HAP-1 (cell line): Measurements from ENCODE around the gene CSAD.
"Not testable (repeated sequence)": the region's sequence is repeated elsewhere in the genome, so short reads cannot be mapped to it uniquely, and the experiment has no call there.

ENCODE experiments used
- DNase-seq, 2 experiments: peaks; one replicate each; pipeline ENCODE4 v3.0.0-alpha.2; 2016 to 2020; ENCODE audit warnings: low spot score in 2 of 2
- H3K27me3 ChIP-seq: fragments of 250-450 bp; sonication (Bioruptor Pico); 2 replicates; pipeline ENCODE4 v1.5.1; 2020; ENCODE audit warnings: low read depth, mild to moderate bottlenecking, moderate library complexity
- H3K36me3 ChIP-seq: fragments of 250-450 bp; sonication (Bioruptor Pico); replicated peaks from 2 replicates; pipeline ENCODE4 v1.5.1; 2020; ENCODE audit warnings: mild to moderate bottlenecking
- H3K4me1 ChIP-seq: fragments of 250-450 bp; sonication (Bioruptor Pico); 2 replicates; pipeline ENCODE4 v1.5.1; 2020; ENCODE audit warnings: mild to moderate bottlenecking
- H3K4me3 ChIP-seq: fragments of 250-450 bp; sonication (Bioruptor Pico); 2 replicates; pipeline ENCODE4 v1.5.1; 2020; ENCODE audit warnings: mild to moderate bottlenecking, moderate library complexity
- H3K9me3 ChIP-seq: fragments of 250-450 bp; sonication (Bioruptor Pico); 2 replicates; pipeline ENCODE4 v1.5.1; 2020; ENCODE audit warnings: mild to moderate bottlenecking, moderate library complexity
- in situ Hi-C: fragments of 300-500 bp; cut with MboI; formaldehyde crosslinking; loops from 3 replicates; pipeline ENCODE4 v1.14.3; 2020; ENCODE audit warnings: low sequenced_read_pairs, inconsistent platforms, mixed read lengths

The CSAD gene

DNA sequence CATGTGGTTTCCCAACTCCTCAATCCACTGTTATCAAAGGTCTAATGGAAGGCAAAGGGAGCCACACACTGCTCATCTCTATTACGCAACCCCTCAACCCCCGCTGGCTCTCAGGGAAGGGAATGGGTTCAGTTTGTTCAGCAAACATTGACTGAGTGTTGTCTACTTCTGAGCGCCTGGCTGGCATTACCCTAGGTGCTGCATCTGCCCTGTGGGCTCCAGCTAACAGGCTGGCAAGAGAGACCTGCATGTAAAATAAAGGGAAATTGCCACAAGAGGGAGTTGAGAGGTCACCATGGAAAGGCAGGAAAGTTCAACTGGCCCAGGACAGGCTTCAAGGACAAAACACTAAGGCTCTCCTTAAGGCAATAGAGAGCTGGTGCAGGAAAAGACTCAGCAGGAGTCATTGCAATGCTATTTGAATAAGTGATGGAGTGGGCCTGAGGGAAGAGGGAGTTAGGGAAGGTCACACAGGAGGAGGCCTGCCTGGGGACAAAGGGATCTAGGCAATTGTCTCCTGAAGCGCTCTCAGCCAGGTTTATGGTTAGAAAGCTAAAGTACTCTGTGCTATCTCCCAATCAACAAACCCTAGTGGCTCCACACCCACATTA is 5.7 kb downstream of the CSAD start:
- in situ Hi-C loops: no loop called here
- H3K27me3 ChIP-seq: no peaks in the 10 kb centered on the region
- H3K4me1 ChIP-seq: peaks cover 11% of the 10 kb centered on the region
- no peak for DNase-seq
- H3K36me3 ChIP-seq: no peaks in the 10 kb centered on the region
- H3K4me3 ChIP-seq: no peak overlapping the region
- no peaks in the 10 kb centered on the region for H3K9me3 ChIP-seq

DNA sequence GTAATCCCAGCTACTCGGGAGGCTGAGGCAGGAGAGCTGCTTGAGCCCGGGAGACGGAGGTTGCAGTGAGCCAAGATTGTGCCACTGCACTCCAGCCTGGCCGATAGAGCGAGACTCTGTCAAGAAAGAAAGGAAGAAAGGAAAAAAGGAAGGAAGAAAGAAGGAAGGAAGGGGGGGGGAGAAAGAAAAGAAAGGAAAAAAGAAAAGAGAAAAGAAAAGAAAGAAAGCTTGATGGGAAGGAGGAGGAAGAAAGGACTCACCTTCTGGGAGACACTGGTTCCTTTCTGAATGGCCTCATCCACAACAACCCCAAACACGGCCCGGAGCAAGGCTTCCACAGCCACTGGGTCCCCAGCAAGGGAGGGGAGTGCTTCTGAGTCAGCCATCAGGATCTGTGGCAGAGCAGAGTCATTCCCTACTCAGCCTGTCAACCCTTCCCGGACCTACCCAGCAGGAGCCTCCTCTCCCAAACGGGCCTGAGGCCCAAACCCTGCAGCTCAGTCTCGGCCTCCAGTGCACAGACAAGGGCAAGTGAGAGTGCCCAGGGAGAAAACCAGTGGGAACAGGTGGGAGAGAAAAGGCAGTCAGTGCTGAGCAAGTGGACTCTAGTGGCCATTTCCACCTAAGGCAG is 7.5 kb downstream of the CSAD start:
- Histone ChIP-seq H3K4me3 (no peak overlapping the region), H3K27me3 (no peaks in the 10 kb centered on the region), H3K9me3 (no peaks in the 10 kb centered on the region), H3K36me3 (no peaks in the 10 kb centered on the region), H3K4me1 (peaks cover 4% of the 10 kb centered on the region)
- no peak for DNase-seq
- in situ Hi-C loops: no loop called here

DNA sequence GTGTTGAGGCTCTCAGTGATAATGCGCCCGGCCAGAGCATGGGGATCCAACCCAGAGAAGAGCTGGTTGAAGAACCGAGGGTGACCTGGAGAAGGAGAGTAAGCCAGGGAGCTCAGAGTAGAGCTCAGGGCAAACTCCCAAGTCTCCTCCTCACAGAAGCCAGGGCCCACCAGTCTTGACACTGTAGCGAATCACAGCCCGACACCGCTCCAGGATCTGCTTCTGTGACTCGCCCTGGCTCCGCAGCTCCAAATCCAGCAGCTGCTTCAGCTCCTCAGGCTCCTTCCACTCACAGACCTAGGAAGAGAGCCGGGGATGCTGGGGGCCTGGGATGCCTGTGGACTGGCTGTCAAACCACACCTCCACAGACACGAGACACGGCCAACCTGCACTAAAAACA is 8.4 kb downstream of the CSAD start:
- H3K4me1 ChIP-seq: peaks cover 4% of the 10 kb centered on the region
- in situ Hi-C loops: no loop called here
- DNase-seq: no peak
- H3K4me3 ChIP-seq: no peak overlapping the region
- no peaks in the 10 kb centered on the region for H3K9me3 ChIP-seq
- H3K27me3 ChIP-seq: no peaks in the 10 kb centered on the region
- H3K36me3 ChIP-seq: no peaks in the 10 kb centered on the region

DNA sequence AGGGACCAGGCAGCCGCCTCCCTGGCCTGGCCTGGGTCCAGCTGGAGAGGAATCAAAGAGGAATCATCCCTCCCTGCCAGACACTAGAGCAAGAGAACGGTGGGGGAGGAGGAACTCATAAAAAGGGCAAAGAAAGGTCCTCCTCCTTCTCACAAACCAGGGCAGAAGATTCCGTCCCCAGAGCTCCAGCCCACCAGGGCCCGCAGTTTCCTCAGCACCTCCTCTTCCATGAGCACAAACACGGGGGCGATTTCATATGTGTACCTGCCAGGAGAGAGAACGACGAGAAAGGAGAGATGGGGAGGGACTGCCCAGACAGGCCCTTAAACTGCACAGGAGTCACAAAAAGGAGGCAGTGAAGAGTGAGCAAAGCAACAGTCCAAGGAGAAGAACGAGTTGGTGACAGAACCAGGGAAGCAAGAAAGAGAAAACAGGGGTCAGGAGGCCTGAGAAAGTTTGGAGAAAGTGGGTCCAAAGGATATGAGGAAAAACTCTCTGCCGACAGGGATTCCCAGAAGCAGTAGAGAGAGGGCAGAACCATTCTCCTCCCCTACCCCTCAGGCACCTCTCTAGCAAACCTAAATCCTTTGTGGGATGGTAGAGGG is 8.9 kb downstream of the CSAD start:
- H3K9me3 ChIP-seq: no peaks in the 10 kb centered on the region
- H3K36me3 ChIP-seq: no peaks in the 10 kb centered on the region; the same call in 1 of the 2 replicates
- H3K4me1 ChIP-seq: peaks cover 4% of the 10 kb centered on the region
- no peaks in the 10 kb centered on the region for H3K27me3 ChIP-seq
- H3K4me3 ChIP-seq: no peak overlapping the region
- DNase-seq: no peak
- in situ Hi-C loops: no loop called here

DNA sequence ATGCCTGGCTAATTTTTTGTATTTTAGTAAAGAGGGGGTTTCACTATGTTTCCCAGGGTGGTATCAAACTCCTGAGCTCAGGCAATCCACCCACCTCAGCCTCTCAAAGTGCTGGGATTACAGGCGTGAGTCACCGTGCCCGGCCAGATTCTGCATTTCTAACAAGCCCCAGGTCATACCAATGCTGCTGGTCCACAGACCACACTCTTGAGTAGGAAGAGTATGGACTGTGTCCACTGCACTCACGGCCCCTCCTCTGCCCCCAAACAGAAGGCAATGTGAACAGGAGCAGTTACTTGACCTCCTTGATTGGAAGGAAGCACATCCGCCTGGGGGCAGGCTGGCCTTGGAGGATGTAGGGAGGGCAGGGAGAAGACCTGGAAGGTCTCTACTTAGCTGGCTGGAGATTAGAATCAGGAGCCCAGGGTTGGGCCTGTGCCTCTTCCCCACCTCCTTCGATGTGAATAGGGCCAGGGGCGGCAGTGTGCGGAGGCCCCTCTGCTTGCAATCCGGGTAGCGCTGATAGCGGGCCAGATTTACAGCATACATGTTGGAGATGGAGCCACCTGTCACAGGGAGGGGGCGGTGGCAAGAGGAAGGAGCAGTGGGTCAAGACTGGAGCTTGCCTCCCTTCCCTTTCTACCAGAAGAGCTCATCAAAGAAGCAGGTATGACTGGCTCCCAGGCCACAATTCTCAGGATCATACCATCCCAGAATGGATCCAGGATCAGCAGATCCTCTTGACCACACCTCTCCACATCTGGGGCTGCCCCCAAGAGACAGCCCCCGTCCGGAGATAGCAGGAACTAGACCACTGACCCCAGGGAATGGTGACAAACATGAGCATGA is 9.6 kb downstream of the CSAD start:
- H3K9me3 ChIP-seq: no peaks in the 10 kb centered on the region
- no peak overlapping the region for H3K4me3 ChIP-seq
- H3K36me3 ChIP-seq: no peaks in the 10 kb centered on the region; the same call in 1 of the 2 replicates
- peaks cover 4% of the 10 kb centered on the region for H3K4me1 ChIP-seq
- no peaks in the 10 kb centered on the region for H3K27me3 ChIP-seq
- in situ Hi-C loops: no loop called here
- DNase-seq: no peak

DNA sequence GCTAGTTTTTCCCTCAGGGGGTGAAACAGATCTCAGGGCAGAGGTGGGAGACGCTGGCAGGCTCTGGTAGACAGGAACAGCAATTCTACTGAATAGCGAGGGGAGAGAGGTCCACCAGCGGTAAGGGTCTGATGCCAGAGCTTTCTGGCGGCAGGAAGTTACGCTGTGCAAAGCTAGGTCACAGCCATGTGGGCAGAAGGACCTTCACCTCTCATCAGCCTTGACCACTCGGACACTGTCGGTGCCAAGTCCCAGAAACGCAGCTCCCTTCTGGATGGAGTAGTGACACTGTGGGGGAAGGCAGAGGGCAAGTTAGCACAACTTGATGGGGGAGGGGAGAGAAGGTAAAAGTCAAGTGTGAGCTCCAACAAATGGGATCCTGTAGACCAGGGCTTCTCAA is 10.5 kb downstream of the CSAD start:
- H3K36me3 ChIP-seq: no peaks in the 10 kb centered on the region; the same call in 1 of the 2 replicates
- no peaks in the 10 kb centered on the region for H3K9me3 ChIP-seq
- H3K4me3 ChIP-seq: no peak overlapping the region
- peaks cover 1% of the 10 kb centered on the region; the same call in 1 of the 2 replicates for H3K4me1 ChIP-seq
- in situ Hi-C loops: no loop called here
- H3K27me3 ChIP-seq: no peaks in the 10 kb centered on the region
- DNase-seq: no peak

DNA sequence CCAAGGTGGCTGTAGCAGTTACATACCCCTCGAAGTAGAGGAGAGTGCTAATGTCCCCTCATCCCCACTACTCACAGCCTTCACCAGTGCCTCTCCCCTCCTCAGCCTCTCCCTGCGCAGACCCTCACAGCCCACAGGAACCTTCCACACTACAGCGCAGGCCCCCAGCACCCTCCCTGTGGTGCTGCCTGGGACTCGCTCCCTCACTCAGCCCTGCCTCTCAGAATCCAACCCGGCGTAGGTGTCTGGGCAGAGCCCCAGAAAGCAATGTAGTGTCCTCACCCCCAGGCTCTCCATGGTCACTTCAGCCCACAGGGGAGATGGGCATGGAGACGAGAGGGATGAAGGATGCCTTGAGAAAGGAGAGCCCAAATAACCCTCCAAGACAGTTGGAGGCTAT is 11.1 kb downstream of the CSAD start:
- in situ Hi-C loops: no loop called here
- DNase-seq: no peak
- Histone ChIP-seq H3K27me3 (no peaks in the 10 kb centered on the region), H3K9me3 (no peaks in the 10 kb centered on the region), H3K4me1 (no peaks in the 10 kb centered on the region), H3K36me3 (no peaks in the 10 kb centered on the region; the same call in 1 of the 2 replicates), H3K4me3 (no peak overlapping the region)

DNA sequence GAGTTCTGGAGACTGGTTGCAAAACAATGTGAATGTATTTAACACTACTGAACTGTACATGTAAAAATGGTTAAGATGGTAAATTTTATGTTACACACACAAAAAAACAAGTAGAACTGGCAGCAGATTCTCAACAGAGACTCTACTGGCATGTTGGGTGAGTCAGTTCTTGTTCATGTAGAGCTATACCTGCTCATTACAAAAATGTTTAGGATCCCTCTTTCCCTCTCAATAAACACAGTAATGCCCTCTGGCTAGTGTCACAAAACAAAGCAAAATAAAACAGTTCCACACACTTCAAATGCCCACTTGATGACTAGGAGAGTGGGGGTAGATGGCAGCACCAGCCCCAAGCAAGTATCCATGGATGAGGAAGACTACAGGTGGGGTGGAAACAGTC is 13.9 kb downstream of the CSAD start:
- in situ Hi-C loops: no loop called here
- H3K4me1 ChIP-seq: no peaks in the 10 kb centered on the region
- no peaks in the 10 kb centered on the region; the same call in 1 of the 2 replicates for H3K36me3 ChIP-seq
- DNase-seq: no peak
- H3K9me3 ChIP-seq: no peaks in the 10 kb centered on the region
- H3K4me3 ChIP-seq: no peak overlapping the region
- H3K27me3 ChIP-seq: no peaks in the 10 kb centered on the region

DNA sequence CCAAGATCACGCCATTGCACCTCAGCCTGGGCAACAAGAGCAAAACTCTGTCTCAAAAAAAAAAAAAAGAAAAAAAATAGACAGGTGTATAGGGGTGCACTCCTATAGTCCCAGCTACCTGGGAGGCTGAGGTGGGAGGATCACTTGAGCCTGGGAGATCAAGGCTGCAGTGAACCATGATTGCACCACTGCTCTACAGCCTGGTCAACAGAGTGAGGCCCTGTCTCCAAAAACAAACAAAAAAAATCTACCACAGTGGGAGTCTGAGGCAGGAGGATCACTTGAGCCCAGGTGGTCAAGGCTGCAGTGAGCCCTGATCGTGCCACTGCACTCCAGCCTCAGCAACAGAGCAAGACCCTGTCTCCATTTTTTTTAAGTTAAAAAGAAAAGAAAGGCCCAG is 17.7 kb downstream of the CSAD start:
- H3K4me3 ChIP-seq, DNase-seq, H3K9me3 ChIP-seq, H3K27me3 ChIP-seq, in situ Hi-C loops, H3K36me3 ChIP-seq, H3K4me1 ChIP-seq: not testable (repeated sequence)

DNA sequence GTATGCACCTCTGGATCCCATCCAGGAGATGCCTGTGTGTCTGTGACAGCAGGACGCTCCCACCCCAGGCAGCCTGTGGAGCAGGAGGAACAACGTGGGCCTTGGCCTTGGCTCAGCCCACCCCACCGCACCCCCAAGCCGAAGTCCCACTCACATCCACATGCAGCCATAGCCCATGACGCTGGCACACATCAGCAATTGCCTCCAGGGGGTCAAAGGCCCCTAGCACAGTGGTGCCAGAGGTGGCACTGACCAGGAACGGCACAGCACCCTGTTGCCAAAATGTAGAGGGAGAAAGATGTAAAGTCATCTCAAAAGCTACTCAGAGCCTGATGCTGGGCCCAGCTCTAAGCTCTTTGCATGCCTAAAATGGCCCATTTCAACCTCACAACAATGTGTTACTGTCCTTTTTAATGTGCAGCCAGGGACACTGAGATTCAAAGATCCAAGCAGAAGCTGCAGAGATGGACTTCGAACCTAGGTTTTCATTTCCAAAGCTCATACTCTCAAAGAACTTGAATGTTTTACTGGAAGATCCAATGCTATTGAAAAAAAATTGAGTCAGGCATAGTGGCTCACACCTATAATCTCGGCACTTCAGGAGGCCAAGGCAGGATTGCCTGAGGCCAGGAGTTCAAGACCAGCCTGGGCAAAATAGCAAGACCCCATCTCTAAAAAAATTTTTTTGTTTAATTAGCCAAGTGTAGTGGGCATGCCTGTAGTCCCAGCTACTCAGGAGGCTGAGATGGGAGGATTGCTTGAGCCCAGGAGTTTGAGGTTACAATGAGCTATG is 19.4 kb downstream of the CSAD start:
- in situ Hi-C loops: no loop called here
- H3K4me3 ChIP-seq: no peak overlapping the region

DNA sequence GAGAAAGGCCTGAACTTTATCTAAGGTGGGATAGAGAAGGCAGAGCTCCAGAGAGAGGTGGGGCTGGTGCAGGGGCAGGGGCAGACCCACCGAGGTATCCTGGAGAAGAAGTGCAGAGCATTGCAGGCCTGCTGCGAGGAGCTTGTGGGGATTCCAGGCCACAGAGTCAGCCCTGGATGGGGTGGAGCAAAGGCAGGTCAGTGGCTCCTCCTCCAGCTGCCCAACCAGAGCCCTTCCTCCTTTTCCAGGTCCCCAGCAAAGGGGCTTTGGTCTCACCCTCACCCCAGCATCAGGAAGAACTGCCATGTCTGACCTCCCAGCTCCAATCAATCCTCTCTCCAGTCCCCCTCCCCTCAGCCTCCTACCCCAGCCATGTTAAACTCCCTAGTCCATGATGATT is 20.1 kb downstream of the CSAD start:
- Histone ChIP-seq H3K4me1 (peaks cover 2% of the 10 kb centered on the region; the same call in 1 of the 2 replicates), H3K4me3 (no peak overlapping the region), H3K9me3 (no peaks in the 10 kb centered on the region), H3K27me3 (no peaks in the 10 kb centered on the region), H3K36me3 (no peaks in the 10 kb centered on the region)
- DNase-seq: no peak
- in situ Hi-C loops: no loop called here

More for the DNA sequence above, 19.4 kb downstream of the CSAD start:
- no peaks in the 10 kb centered on the region for H3K36me3 ChIP-seq
- H3K27me3 ChIP-seq: no peaks in the 10 kb centered on the region
- no peaks in the 10 kb centered on the region for H3K9me3 ChIP-seq
- peaks cover 2% of the 10 kb centered on the region; the same call in 1 of the 2 replicates for H3K4me1 ChIP-seq
- no peak for DNase-seq

DNA sequence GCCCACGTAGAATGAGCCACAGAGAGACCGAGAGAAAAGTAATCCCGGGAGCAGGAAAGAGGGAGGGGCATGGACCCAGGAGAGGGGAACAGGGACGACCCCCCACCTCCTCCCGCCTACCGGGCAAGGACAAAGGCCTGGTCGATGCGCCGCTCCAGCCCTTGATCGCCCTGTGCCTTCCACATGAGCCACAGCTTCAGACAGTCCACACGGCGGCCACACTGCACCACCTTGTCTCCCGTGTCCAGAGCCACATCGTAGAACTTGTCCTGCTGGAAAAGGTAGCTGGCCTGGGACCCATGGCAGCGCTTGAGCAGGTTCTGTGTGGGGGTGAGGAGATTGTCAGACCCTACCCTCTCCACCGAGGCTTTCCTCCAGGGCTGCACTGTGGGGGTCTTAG is 20.7 kb downstream of the CSAD start:
- Histone ChIP-seq H3K4me1 (peaks cover 2% of the 10 kb centered on the region; the same call in 1 of the 2 replicates), H3K4me3 (no peak overlapping the region), H3K36me3 (no peaks in the 10 kb centered on the region), H3K27me3 (no peaks in the 10 kb centered on the region), H3K9me3 (no peaks in the 10 kb centered on the region)
- no peak for DNase-seq
- in situ Hi-C loops: no loop called here

DNA sequence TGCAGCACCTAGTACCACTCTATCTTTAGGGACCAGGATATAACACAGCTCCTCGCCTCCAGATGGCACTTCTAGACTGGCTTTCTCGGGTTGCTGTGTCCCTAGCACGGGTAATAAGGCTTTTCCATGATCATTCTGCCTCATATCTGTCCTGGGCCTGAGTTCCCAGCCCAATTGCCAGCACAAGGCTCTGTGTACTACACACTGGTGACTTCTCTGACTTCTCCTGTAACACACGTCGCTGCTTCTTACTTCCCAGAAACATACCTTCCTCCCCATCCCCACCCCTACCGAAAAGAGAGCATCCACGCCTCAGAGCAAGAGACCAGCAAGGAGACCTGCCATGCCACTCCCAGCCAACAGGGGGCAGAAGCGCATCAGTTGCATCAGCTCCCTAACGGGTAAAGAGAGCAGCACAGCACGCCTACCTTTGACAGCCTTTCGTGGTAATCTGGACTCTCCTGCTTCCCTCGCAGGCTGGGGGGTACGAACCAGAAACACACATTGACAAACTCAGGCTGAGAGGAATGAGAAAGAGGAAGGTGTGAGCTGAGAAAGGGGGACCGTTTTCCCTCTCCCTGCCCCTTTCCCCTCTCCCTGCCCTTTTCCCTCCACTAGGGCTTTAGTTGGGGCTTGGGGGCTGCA is 21.4 kb downstream of the CSAD start:
- Histone ChIP-seq H3K27me3 (no peaks in the 10 kb centered on the region), H3K4me3 (no peak overlapping the region), H3K9me3 (no peaks in the 10 kb centered on the region), H3K36me3 (no peaks in the 10 kb centered on the region), H3K4me1 (peaks cover 2% of the 10 kb centered on the region; the same call in 1 of the 2 replicates)
- DNase-seq: peak; percentile 80 to 92
- in situ Hi-C loops: no loop called here
